Choroid plexus epithelial cell (primary cell): ENCODE data around the gene SLC4A7.

Experiments used
- DNase-seq: peaks from one replicate; pipeline ENCODE4 v3.0.0-alpha.2; 2010; ENCODE audit warnings: low read depth
- H3K4me3 ChIP-seq: 2 replicates; pipeline ENCODE4 v1.5.1; 2011; ENCODE audit warnings: low read depth, mild to moderate bottlenecking, control low read depth, low read length, moderate library complexity
- CTCF ChIP-seq: conservative IDR thresholded peaks from 2 replicates; pipeline ENCODE4 v1.5.1; 2011; ENCODE audit warnings: low read depth, mild to moderate bottlenecking, control low read depth, inconsistent platforms, low read length, moderate library complexity

SLC4A7 gene

GRCh38 chr3:27487383-27487782 lies 3.2 kb upstream of the SLC4A7 start:
- no peak overlapping the region for H3K4me3 ChIP-seq
- no peak for DNase-seq
- TF ChIP-seq CTCF, result no peak

- no peak for DNase-seq
- no peak overlapping the region for H3K4me3 ChIP-seq
- TF ChIP-seq CTCF, result no peak
Measured at GRCh38 chr3:27486336-27486735, 2.2 kb upstream of the SLC4A7 start.

GRCh38 chr3:27485866-27486265 lies 1.7 kb upstream of the SLC4A7 start:
- no peak overlapping the region for H3K4me3 ChIP-seq
- no peak for TF ChIP-seq CTCF
- no peak for DNase-seq

GRCh38 chr3:27483117-27484014 lies 818 bp downstream of the SLC4A7 start:
- DNase-seq, result peak; percentile 85
- peak; percentile 23 for TF ChIP-seq CTCF
- H3K4me3 ChIP-seq, result peak overlapping the region; percentile 82

- DNase-seq, result no peak
- no peak for TF ChIP-seq CTCF
- no peak overlapping the region for H3K4me3 ChIP-seq
Measured at GRCh38 chr3:27479806-27480543, 4.2 kb downstream of the SLC4A7 start.

- TF ChIP-seq CTCF, result no peak
- H3K4me3 ChIP-seq, result no peak overlapping the region
- DNase-seq, result no peak
Measured at GRCh38 chr3:27471923-27472550, 12.1 kb downstream of the SLC4A7 start.
